PFSK-1 (cell line): Measurements from ENCODE around the gene PCDHGA7.
"Not testable (repeated sequence)": the region's sequence is repeated elsewhere in the genome, so short reads cannot be mapped to it uniquely, and the experiment has no call there.

Source experiments
- FOXP2 ChIP-seq: optimal IDR thresholded peaks from 2 replicates; pipeline ENCODE3; 2011; ENCODE audit warnings: borderline replicate concordance, control low read depth, inconsistent platforms; ENCODE audit not compliant: insufficient read depth; ENCODE audit errors: extremely low read length, extremely low read depth
- POLR2AphosphoS5 ChIP-seq: IDR thresholded peaks from 2 replicates; pipeline ENCODE4 v1.6.1; 2012; ENCODE audit warnings: low read depth, mild to moderate bottlenecking, control low read depth, low read length, moderate library complexity
- SIN3A ChIP-seq: IDR thresholded peaks from 2 replicates; pipeline ENCODE4 v1.6.1; 2012; ENCODE audit warnings: mild to moderate bottlenecking, low read length, moderate library complexity, borderline replicate concordance; ENCODE audit not compliant: insufficient read depth
- TAF1 ChIP-seq: IDR thresholded peaks from 2 replicates; pipeline ENCODE4 v1.6.1; 2012; ENCODE audit warnings: low read length, control low read depth, borderline replicate concordance; ENCODE audit not compliant: insufficient read depth
- TF ChIP-seq, protein P1 (sequence below), 2 experiments: IDR thresholded peaks; 2 replicates each; pipeline versions ENCODE4 v1.6.1 to v1.8.0; 2011 to 2012; ENCODE audit warnings: low read depth in 2 of 2, low read length in 2 of 2, control low read depth in 1 of 2, inconsistent platforms in 1 of 2, mild to moderate bottlenecking in 1 of 2, moderate library complexity in 1 of 2; ENCODE audit not compliant: insufficient read depth in 1 of 2

PCDHGA7 gene

GRCh38 chr5:141397756-141398551 lies 15.4 kb downstream of the PCDHGA7 start, which contains the start of gene PCDHGB5:
PCDHGB5 (plus strand) TSS chr5:141397947; CDS start chr5:141398128, 181 bp downstream.
- TF ChIP-seq POLR2AphosphoS5, TAF1, SIN3A: not testable (repeated sequence)

GRCh38 chr5:141398608-141399007 lies 16.1 kb downstream of the PCDHGA7 start:
- no peak for TF ChIP-seq FOXP2
- no peak for TF ChIP-seq TAF1
- TF ChIP-seq, protein P1, sequence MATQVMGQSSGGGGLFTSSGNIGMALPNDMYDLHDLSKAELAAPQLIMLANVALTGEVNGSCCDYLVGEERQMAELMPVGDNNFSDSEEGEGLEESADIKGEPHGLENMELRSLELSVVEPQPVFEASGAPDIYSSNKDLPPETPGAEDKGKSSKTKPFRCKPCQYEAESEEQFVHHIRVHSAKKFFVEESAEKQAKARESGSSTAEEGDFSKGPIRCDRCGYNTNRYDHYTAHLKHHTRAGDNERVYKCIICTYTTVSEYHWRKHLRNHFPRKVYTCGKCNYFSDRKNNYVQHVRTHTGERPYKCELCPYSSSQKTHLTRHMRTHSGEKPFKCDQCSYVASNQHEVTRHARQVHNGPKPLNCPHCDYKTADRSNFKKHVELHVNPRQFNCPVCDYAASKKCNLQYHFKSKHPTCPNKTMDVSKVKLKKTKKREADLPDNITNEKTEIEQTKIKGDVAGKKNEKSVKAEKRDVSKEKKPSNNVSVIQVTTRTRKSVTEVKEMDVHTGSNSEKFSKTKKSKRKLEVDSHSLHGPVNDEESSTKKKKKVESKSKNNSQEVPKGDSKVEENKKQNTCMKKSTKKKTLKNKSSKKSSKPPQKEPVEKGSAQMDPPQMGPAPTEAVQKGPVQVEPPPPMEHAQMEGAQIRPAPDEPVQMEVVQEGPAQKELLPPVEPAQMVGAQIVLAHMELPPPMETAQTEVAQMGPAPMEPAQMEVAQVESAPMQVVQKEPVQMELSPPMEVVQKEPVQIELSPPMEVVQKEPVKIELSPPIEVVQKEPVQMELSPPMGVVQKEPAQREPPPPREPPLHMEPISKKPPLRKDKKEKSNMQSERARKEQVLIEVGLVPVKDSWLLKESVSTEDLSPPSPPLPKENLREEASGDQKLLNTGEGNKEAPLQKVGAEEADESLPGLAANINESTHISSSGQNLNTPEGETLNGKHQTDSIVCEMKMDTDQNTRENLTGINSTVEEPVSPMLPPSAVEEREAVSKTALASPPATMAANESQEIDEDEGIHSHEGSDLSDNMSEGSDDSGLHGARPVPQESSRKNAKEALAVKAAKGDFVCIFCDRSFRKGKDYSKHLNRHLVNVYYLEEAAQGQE (IDR thresholded peaks at IDR 0.05; ENCODE audit: insufficient read depth in 1 of 2, low read depth in 2 of 2, low read length in 2 of 2), result no peak
- no peak for TF ChIP-seq POLR2AphosphoS5
- TF ChIP-seq SIN3A, result no peak

DNA sequence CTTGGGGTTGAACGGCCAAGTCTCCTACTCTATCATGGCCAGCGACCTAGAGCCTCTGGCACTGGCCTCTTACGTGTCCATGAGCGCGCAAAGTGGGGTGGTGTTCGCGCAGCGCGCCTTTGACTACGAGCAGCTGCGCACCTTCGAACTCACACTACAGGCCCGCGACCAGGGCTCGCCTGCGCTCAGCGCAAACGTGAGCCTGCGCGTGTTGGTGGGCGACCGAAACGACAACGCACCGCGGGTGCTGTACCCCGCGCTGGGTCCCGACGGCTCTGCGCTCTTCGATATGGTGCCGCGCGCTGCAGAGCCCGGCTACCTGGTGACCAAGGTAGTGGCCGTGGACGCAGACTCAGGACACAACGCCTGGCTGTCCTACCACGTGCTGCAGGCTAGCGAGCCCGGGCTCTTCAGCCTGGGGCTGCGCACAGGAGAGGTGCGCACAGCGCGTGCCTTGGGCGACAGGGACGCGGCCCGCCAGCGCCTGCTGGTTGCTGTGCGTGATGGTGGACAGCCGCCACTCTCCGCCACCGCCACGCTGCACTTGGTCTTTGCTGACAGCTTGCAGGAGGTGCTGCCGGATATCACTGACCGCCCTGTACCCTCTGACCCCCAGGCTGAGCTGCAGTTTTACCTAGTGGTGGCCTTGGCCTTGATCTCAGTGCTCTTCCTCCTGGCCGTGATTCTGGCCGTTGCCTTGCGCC lies 17.2 kb downstream of the PCDHGA7 start:
- TF ChIP-seq POLR2AphosphoS5, result no peak
- no peak for TF ChIP-seq TAF1
- no peak for TF ChIP-seq FOXP2
- TF ChIP-seq SIN3A, result no peak
- TF ChIP-seq, protein P1 (IDR thresholded peaks at IDR 0.05; ENCODE audit: insufficient read depth in 1 of 2, low read depth in 2 of 2, low read length in 2 of 2), result no peak

- no peak for TF ChIP-seq TAF1
- TF ChIP-seq POLR2AphosphoS5, result no peak
- TF ChIP-seq FOXP2, result no peak
- TF ChIP-seq, protein P1 (IDR thresholded peaks at IDR 0.05; ENCODE audit: insufficient read depth in 1 of 2, low read depth in 2 of 2, low read length in 2 of 2), result no peak
- TF ChIP-seq SIN3A, result no peak
Measured at GRCh38 chr5:141402553-141403243, 20.2 kb downstream of the PCDHGA7 start, which contains the start of gene PCDHGA9. PCDHGA9 (plus strand) TSS chr5:141402778; CDS start chr5:141402953, 175 bp downstream.

GRCh38 chr5:141403387-141403786 lies 20.8 kb downstream of the PCDHGA7 start:
- TF ChIP-seq TAF1 (no peak), POLR2AphosphoS5 (no peak), FOXP2 (no peak)
